HL-60/S4 treated with retinoic acid at 250 ng/mL for 4 days and 3 days (cell line): ENCODE measurements around the gene SSH3.

Experiments
- in situ Hi-C: fragments of 300-500 bp; cut with MboI; formaldehyde crosslinking; loops from 2 replicates; pipeline ENCODE4 v1.7.0; 2022; ENCODE audit warnings: low sequenced_read_pairs

The SSH3 gene

GRCh38 chr11:67355794-67356386 is 52.6 kb downstream of the SSH3 start:
- in situ Hi-C loops, result no loop called here

- in situ Hi-C loops, result no loop called here
These were observed 53.1 kb downstream of the SSH3 start for GRCh38 chr11:67356387-67356863.

DNA sequence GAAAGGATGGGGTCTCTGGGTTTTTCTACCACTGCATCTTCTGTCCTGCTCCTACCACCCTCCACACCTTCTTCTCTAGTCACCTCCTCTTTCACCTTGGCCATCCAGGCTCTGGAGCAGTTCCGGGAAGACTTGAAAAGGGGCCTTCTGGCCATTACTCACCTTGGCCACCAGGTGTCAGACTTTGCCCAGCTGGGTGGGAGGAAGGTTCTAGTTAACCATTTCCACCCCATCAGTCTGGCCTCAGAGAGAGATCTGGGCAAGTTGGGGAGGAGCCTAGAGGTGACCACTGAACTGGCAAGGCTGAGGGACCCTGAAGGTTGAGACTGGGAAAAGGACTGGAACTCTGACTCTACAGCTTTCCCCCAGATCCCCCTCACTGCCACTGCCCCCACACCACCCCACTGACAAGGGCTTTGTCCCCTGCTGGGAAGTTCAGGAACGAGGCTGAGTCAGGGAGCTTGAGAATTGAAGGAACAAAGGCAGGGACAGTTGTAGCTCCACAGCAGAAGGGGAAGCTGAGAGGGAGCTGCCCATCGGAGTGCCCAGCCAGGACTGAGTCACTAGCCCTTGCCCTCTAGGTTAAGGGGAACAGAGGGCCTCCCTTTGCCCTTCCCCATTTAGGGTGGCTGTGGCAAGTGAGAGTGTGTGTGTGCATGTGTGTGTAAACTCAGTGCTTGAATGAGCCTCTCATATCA is 53.7 kb downstream of the SSH3 start:
- in situ Hi-C loops, result no loop called here

- in situ Hi-C loops, result no loop called here
These were observed 54.7 kb downstream of the SSH3 start for GRCh38 chr11:67357831-67358670.
